Sigmoid colon (tissue), 7 donors: ENCODE data around the gene SLC25A38. TPM values are rescaled to one million over a fixed set of nuclear protein-coding genes. Genes with fewer than 3 reads are reported as not detected.
A peak's percentile ranks its signal among the peaks of the same experiment; 100 is the strongest.

Source experiments
- DNase-seq: peaks from one replicate; pipeline ENCODE4 v3.0.0-alpha.2; 2019
- H3K27ac ChIP-seq, 4 donors: fragments of 200-600 bp; sonication (generic); one replicate each; pipeline ENCODE4 v1.5.1; 2016 to 2019; ENCODE audit warnings: mild to moderate bottlenecking in 1 of 4
- H3K27me3 ChIP-seq, 3 donors: fragments of 200-600 bp; sonication (generic); one replicate each; pipeline ENCODE4 v1.5.1; 2019; ENCODE audit warnings: mild to moderate bottlenecking in 1 of 3
- H3K36me3 ChIP-seq, 4 donors: fragments of 200-600 bp; sonication (generic); one replicate each; pipeline ENCODE4 v1.5.1; 2016 to 2019
- H3K4me1 ChIP-seq, 4 donors: fragments of 200-600 bp; sonication (generic); one replicate each; pipeline ENCODE4 v1.5.1; 2017 to 2019
- H3K4me3 ChIP-seq, 4 donors: fragments of 200-600 bp; sonication (generic); one replicate each; pipeline ENCODE4 v1.5.1; 2017 to 2019; ENCODE audit warnings: mild to moderate bottlenecking in 2 of 4, moderate library complexity in 1 of 4
- H3K9me3 ChIP-seq, 4 donors: fragments of 200-600 bp in 3 of 4; sonication (generic) in 3 of 4; one replicate each; pipeline versions ENCODE4 v1.5.1 to v1.6.1; 2013 to 2019
- EP300 ChIP-seq, 4 donors: sonication (generic); formaldehyde crosslinking; IDR thresholded peaks; one replicate each; pipeline ENCODE4 v1.6.1; 2017; ENCODE audit warnings: antibody characterized with exemption in 4 of 4
- POLR2A ChIP-seq, 2 donors: fragments of 450-650 bp; IDR thresholded peaks; one replicate each; pipeline ENCODE4 v1.6.1; 2016; ENCODE audit warnings: antibody characterized with exemption in 2 of 2, mild to moderate bottlenecking in 2 of 2, moderate library complexity in 2 of 2
- POLR2AphosphoS5 ChIP-seq, 4 donors: sonication (generic); formaldehyde crosslinking; IDR thresholded peaks; one replicate each; pipeline ENCODE4 v1.6.1; 2017; ENCODE audit warnings: antibody characterized with exemption in 4 of 4
- WGBS, 2 donors: extraction: QIAGEN DNeasy Blood & Tissue Kit; methylation state at CpG; one replicate each; pipeline ENCODE4 v1.1.7; 2013; 5-methylcytosine and 5-hydroxymethylcytosine counted together
- intact Hi-C: fragments of 100-400 bp; cut with DNase I; formaldehyde crosslinking; loops from one replicate; pipeline ENCODE4 v1.15.1; 2023
- polyA plus RNA-seq, 3 donors: library from polyadenylated mRNA; stranded (reverse); fragments of 200-250 nt; gene quantifications; one replicate each; pipeline ENCODE4 v1.2.3, GENCODE V29; 2013
- total RNA-seq, 4 donors: library from RNA; depleted of rRNA; stranded (reverse); fragments of >200 nt; gene quantifications; one replicate each; pipeline ENCODE4 v1.1.0, GENCODE V29; 2016
- TF ChIP-seq, protein P1 (sequence below), 4 experiments: fragments of 450-650 bp in 3 of 4; fragments of 200-600 bp in 1 of 4; IDR thresholded peaks; one replicate each; pipeline ENCODE4 v1.5.1; 2016 to 2019; ENCODE audit warnings: antibody characterized with exemption in 4 of 4, mild to moderate bottlenecking in 3 of 4, moderate library complexity in 2 of 4
- donor health status: healthy with polysubstance abuse.
- donor health status: Bipolar disorder and iron deficiency.
- donor health status: healthy.

Gene SLC25A38
- total and polyA plus RNA-seq, 7 donors: 25.8 to 39.0 (median 32.6) TPM

DNA sequence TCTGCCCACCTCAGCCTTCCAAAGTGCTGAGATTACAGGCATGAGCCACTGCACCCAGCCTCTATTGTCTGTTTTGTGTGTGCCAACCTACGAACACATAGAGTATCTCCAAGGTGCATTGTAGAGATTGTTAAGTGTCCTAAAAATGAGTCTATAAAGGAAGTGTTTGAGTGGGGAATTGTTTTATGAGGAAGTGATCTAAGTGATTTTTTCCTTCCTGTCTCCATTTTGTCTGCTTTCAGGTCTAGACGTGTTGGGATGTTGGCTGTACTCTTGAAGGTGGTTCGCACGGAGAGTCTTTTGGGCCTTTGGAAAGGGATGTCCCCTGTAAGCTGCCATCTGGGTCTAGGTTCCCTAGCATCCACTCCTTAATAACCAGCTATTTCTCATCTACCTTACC is 7.0 kb downstream of the SLC25A38 start:
- WGBS, 2 donors: 82 to 89% methylated on average over 4 of the region's 4 CpGs
- no peak for DNase-seq
- TF ChIP-seq, protein P1, sequence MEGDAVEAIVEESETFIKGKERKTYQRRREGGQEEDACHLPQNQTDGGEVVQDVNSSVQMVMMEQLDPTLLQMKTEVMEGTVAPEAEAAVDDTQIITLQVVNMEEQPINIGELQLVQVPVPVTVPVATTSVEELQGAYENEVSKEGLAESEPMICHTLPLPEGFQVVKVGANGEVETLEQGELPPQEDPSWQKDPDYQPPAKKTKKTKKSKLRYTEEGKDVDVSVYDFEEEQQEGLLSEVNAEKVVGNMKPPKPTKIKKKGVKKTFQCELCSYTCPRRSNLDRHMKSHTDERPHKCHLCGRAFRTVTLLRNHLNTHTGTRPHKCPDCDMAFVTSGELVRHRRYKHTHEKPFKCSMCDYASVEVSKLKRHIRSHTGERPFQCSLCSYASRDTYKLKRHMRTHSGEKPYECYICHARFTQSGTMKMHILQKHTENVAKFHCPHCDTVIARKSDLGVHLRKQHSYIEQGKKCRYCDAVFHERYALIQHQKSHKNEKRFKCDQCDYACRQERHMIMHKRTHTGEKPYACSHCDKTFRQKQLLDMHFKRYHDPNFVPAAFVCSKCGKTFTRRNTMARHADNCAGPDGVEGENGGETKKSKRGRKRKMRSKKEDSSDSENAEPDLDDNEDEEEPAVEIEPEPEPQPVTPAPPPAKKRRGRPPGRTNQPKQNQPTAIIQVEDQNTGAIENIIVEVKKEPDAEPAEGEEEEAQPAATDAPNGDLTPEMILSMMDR (IDR thresholded peaks at IDR 0.05): no peak
- TF ChIP-seq POLR2AphosphoS5 (IDR thresholded peaks at IDR 0.05) (no peak), EP300 (IDR thresholded peaks at IDR 0.05) (no peak), POLR2A (IDR thresholded peaks at IDR 0.05) (no peak)

DNA sequence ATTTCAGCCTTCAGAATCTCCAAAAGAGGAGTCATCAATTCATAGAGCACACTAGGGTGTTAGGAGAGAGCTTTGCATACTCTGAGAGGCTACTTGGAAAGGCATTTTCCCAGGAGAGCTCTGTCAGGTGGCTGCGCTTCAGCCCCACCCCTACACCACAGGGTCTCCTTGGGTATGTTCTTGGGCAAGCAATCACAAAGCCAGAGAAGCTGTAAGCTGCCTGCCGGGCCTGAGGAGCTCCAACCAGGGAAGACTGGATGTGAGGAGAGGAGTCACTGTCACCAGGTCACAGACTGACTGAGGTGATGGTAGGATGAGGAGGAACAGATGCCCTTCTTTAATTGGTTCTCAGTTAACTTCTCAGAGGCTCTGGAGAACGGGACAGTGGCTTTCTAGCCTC is 13.5 kb downstream of the SLC25A38 start:
- no peaks in the 10 kb centered on the region for H3K4me1 ChIP-seq
- intact Hi-C loops: no loop called here
- no peak overlapping the region for H3K27ac ChIP-seq
- peak; percentile 46 for DNase-seq
- TF ChIP-seq, protein P1 (IDR thresholded peaks at IDR 0.05): no peak
- no peak for TF ChIP-seq POLR2A (IDR thresholded peaks at IDR 0.05)
- no peak for TF ChIP-seq POLR2AphosphoS5 (IDR thresholded peaks at IDR 0.05)
- TF ChIP-seq EP300 (IDR thresholded peaks at IDR 0.05): no peak
- no peak overlapping the region for H3K4me3 ChIP-seq
- peaks cover 14 to 77% (median 52%) of the 10 kb centered on the region in 4 donors for H3K36me3 ChIP-seq
- no peaks in the 10 kb centered on the region for H3K9me3 ChIP-seq
- WGBS, 2 donors: 90 to 93% methylated on average over 3 of the region's 3 CpGs
- H3K27me3 ChIP-seq: no peaks in the 10 kb centered on the region

More for the DNA sequence above, 7.0 kb downstream of the SLC25A38 start:
- Histone ChIP-seq H3K4me3 (no peak overlapping the region), H3K4me1 (peaks cover 0 to 8% (median 6%) of the 10 kb centered on the region in 4 donors), H3K9me3 (no peaks in the 10 kb centered on the region), H3K27ac (no peak overlapping the region), H3K36me3 (peaks cover 14 to 61% (median 44%) of the 10 kb centered on the region in 4 donors), H3K27me3 (no peaks in the 10 kb centered on the region)
- intact Hi-C loops: no loop called here

DNA sequence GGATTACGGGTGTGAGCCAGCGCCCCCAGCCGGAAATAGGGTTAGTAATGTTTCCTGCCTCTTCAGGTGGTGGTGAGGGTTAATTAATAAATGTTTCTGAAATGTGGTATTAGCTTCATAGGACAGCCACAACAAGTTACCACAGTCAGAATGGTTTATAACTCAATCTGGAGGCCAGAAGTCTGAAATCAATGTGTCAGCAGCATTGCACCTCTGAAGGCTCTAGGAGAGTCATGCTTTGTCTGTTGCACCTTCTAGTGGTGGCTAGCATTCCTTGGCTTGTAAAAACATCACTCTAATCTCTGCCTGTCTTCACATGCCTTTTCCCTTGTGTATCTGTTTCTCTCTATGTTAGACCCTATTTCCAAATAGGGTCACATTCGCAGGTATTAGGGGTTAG is 15.5 kb downstream of the SLC25A38 start:
- DNase-seq: peak; percentile 17
- Histone ChIP-seq H3K9me3 (no peaks in the 10 kb centered on the region), H3K4me1 (no peaks in the 10 kb centered on the region), H3K4me3 (no peak overlapping the region), H3K27me3 (no peaks in the 10 kb centered on the region), H3K36me3 (peaks cover 1 to 56% (median 33%) of the 10 kb centered on the region in 4 donors), H3K27ac (no peak overlapping the region)
- no peak for TF ChIP-seq POLR2A (IDR thresholded peaks at IDR 0.05)
- WGBS, 2 donors: 78 to 91% methylated on average over 4 of the region's 4 CpGs
- intact Hi-C loops: no loop called here

DNA sequence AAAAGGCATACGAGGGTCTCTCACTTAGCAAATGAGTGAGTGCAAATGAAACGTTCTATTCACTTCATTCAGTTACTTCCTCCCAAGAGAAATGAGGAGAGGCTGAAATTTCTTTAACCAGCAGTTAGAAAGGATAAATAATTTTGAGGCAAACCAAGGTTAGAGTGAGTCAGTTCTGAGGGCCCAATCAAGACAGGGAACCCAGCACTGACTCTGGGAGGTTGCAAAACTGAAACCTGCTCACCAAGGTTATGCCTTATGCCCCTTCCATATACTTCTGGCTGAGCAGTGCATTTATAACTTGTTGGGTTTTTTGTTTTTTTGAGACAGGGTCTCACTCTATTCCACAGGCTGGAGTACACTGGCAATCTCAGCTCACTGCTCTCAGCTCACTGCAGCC is 18.8 kb downstream of the SLC25A38 start:
- Histone ChIP-seq H3K4me3 (no peak overlapping the region), H3K9me3 (no peaks in the 10 kb centered on the region), H3K27ac (no peak overlapping the region), H3K36me3 (peaks cover 0 to 24% (median 14%) of the 10 kb centered on the region in 4 donors), H3K27me3 (no peaks in the 10 kb centered on the region), H3K4me1 (peaks cover 0 to 2% (median under 1%) of the 10 kb centered on the region in 4 donors)
- intact Hi-C loops: no loop called here
- DNase-seq: no peak
- TF ChIP-seq, protein P1 (IDR thresholded peaks at IDR 0.05): no peak
- TF ChIP-seq POLR2AphosphoS5 (IDR thresholded peaks at IDR 0.05): no peak
- TF ChIP-seq EP300 (IDR thresholded peaks at IDR 0.05): no peak
- no peak for TF ChIP-seq POLR2A (IDR thresholded peaks at IDR 0.05)
- WGBS, 2 donors: 57 to 72% methylated on average over 2 of the region's 2 CpGs

DNA sequence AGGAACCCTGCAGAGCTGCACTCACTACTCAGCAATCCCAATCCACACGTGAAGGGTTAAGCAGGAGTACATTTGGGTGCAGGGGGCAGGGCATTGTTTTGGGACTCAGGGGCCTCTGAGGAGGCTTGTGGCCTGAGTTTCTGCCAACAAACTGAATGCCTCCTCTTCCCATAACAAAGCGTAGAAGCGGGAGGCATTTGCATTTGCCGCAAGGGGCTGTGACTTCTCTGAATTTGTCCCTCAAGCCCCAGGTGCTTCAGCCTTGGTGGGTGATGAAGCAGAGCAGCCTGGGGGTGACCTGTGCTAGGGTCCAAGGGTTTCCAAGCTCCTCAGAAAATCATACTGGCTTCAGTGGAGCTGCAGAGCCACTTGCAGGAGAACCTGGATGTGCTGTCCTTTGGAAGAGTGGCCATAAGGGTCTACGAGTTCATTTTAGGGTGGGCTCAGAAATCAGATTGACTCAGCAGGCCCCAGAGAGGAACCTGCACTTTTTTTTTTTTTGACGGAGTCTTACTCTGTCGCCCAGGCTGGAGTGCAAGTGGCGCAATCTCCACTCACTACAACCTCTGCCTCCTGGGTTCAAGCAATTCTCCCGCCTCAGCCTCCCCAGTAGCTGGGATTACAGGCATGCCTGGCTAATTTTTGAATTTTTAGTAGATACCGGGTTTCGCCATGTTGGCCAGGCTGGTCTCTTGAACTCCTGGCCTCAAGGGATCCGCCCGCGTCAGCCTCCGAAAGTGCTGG is 21.9 kb downstream of the SLC25A38 start:
- H3K9me3 ChIP-seq: no peaks in the 10 kb centered on the region
- H3K27me3 ChIP-seq: no peaks in the 10 kb centered on the region
- H3K27ac ChIP-seq: no peak overlapping the region
- no peak for TF ChIP-seq POLR2AphosphoS5 (IDR thresholded peaks at IDR 0.05)
- TF ChIP-seq, protein P1 (IDR thresholded peaks at IDR 0.05): no peak
- TF ChIP-seq EP300 (IDR thresholded peaks at IDR 0.05): no peak
- no peak for TF ChIP-seq POLR2A (IDR thresholded peaks at IDR 0.05)
- peaks cover 0 to 21% (median 14%) of the 10 kb centered on the region in 4 donors for H3K4me1 ChIP-seq
- WGBS, 2 donors: 83 to 90% methylated on average over 15 of the region's 15 CpGs
- intact Hi-C loops: no loop called here
- no peak overlapping the region for H3K4me3 ChIP-seq
- no peak for DNase-seq
- peaks cover 5 to 23% (median 8%) of the 10 kb centered on the region in 4 donors for H3K36me3 ChIP-seq
